Stomach (tissue), 9 donors: Measurements from ENCODE around the gene PPP4R2. TPM values are rescaled to one million over a fixed set of nuclear protein-coding genes. Genes with fewer than 3 reads are reported as not detected.

Source experiments
- DNase-seq, 2 donors: peaks; one replicate each; pipeline versions ENCODE4 v3.0.0 to v3.0.0-alpha.2; 2013 to 2019
- H3K27ac ChIP-seq, 5 donors: fragments of 200-600 bp in 4 of 5; sonication (generic) in 4 of 5; one replicate each; pipeline ENCODE4 v1.5.1; 2013 to 2019; ENCODE audit warnings: mild to moderate bottlenecking in 1 of 5, moderate library complexity in 1 of 5
- H3K27me3 ChIP-seq, 3 donors: fragments of 200-600 bp; sonication (generic); one replicate each; pipeline ENCODE4 v1.5.1; 2017 to 2019; ENCODE audit warnings: mixed run types in 1 of 3
- H3K36me3 ChIP-seq, 4 donors: fragments of 200-600 bp; sonication (generic); 1 replicate in 3 of 4; 2 replicates in 1 of 4; pipeline ENCODE4 v1.5.1; 2016 to 2019
- H3K4me1 ChIP-seq, 4 donors: fragments of 200-600 bp; sonication (generic); one replicate each; pipeline ENCODE4 v1.5.1; 2016 to 2019
- H3K4me3 ChIP-seq, 4 donors: fragments of 200-600 bp; sonication (generic) in 3 of 4; one replicate each; pipeline ENCODE4 v1.5.1; 2016 to 2019; ENCODE audit warnings: mild to moderate bottlenecking in 1 of 4
- H3K9me3 ChIP-seq, 4 donors: fragments of 200-600 bp; sonication (generic); one replicate each; pipeline ENCODE4 v1.5.1; 2016 to 2019
- EP300 ChIP-seq: sonication (generic); formaldehyde crosslinking; IDR thresholded peaks from one replicate; pipeline ENCODE4 v1.6.1; 2017; ENCODE audit warnings: antibody characterized with exemption
- POLR2A ChIP-seq, 4 donors: fragments of 450-650 bp; IDR thresholded peaks; one replicate each; pipeline ENCODE4 v1.6.1; 2016; ENCODE audit warnings: antibody characterized with exemption in 4 of 4, control low read depth in 2 of 4, mild to moderate bottlenecking in 1 of 4, moderate library complexity in 1 of 4
- POLR2AphosphoS5 ChIP-seq, 3 donors: sonication (generic); formaldehyde crosslinking; IDR thresholded peaks; one replicate each; pipeline ENCODE4 v1.6.1; 2016; ENCODE audit warnings: antibody characterized with exemption in 3 of 3
- WGBS, 5 donors: extraction: QIAGEN DNeasy Blood & Tissue Kit in 3 of 5; methylation state at CpG; one replicate each; pipeline versions ENCODE4 v1.1.5 to v1.1.7; 2013 to 2018; 5-methylcytosine and 5-hydroxymethylcytosine counted together
- intact Hi-C: fragments of 100-400 bp; cut with DNase I; formaldehyde crosslinking; loops from one replicate; pipeline ENCODE4 v1.15.1; 2023; ENCODE audit warnings: low total_unique reads
- polyA plus RNA-seq, 3 donors: library from polyadenylated mRNA; stranded (reverse); fragments of 200-250 nt; gene quantifications; one replicate each; pipeline ENCODE4 v1.2.3, GENCODE V29; 2013
- total RNA-seq, 5 donors: library from RNA; depleted of rRNA; stranded (reverse); fragments of >200 nt; gene quantifications; one replicate each; pipeline versions ENCODE4 v1.1.0 to v1.2.3, GENCODE V29; 2014 to 2016
- TF ChIP-seq, protein P1 (sequence below), 7 experiments: fragments of 450-650 bp in 4 of 7; fragments of 200-600 bp in 3 of 7; sonication (generic) in 3 of 7; IDR thresholded peaks; one replicate each; pipeline ENCODE4 v1.5.1; 2016 to 2019; ENCODE audit warnings: antibody characterized with exemption in 7 of 7, control low read depth in 2 of 7, mild to moderate bottlenecking in 1 of 7
- donor health status: healthy with polysubstance abuse.
- donor health status: Bipolar disorder and iron deficiency.
- donor health status: healthy.

The PPP4R2 gene
- total and polyA plus RNA-seq, 8 donors, result 10.7 to 100 (median 21.8) TPM

DNA sequence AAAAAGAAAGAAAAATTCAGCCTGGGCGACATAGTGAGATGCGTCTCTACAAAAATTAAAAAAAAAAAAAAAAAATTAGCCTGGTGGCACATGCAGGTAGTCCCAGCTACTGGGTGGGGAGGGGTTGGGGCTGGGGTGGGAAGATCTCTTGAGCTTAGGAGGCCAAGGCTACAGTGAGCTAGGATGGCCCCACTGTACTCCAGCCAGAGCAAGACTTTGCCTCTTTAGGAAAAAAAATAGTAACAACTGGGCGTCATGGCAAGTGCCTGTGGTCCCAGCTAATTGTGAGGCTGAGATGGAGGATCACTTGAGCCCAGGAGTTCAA is 23.9 kb upstream of the PPP4R2 start:
- Histone ChIP-seq H3K9me3 (no peaks in the 10 kb centered on the region), H3K27ac (no peak overlapping the region), H3K36me3 (peaks cover 0 to 4% (median 1%) of the 10 kb centered on the region in 4 donors), H3K4me1 (peaks cover 0 to 13% (median 5%) of the 10 kb centered on the region in 4 donors), H3K4me3 (no peak overlapping the region), H3K27me3 (no peaks in the 10 kb centered on the region)
- intact Hi-C loops, result no loop called here
- TF ChIP-seq, protein P1, sequence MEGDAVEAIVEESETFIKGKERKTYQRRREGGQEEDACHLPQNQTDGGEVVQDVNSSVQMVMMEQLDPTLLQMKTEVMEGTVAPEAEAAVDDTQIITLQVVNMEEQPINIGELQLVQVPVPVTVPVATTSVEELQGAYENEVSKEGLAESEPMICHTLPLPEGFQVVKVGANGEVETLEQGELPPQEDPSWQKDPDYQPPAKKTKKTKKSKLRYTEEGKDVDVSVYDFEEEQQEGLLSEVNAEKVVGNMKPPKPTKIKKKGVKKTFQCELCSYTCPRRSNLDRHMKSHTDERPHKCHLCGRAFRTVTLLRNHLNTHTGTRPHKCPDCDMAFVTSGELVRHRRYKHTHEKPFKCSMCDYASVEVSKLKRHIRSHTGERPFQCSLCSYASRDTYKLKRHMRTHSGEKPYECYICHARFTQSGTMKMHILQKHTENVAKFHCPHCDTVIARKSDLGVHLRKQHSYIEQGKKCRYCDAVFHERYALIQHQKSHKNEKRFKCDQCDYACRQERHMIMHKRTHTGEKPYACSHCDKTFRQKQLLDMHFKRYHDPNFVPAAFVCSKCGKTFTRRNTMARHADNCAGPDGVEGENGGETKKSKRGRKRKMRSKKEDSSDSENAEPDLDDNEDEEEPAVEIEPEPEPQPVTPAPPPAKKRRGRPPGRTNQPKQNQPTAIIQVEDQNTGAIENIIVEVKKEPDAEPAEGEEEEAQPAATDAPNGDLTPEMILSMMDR (IDR thresholded peaks at IDR 0.05), result no peak
- TF ChIP-seq EP300, result no peak
- no peak for DNase-seq
- 81 to 91% (median 86%) methylated on average over 3 of the region's 3 CpGs for WGBS, 5 donors

DNA sequence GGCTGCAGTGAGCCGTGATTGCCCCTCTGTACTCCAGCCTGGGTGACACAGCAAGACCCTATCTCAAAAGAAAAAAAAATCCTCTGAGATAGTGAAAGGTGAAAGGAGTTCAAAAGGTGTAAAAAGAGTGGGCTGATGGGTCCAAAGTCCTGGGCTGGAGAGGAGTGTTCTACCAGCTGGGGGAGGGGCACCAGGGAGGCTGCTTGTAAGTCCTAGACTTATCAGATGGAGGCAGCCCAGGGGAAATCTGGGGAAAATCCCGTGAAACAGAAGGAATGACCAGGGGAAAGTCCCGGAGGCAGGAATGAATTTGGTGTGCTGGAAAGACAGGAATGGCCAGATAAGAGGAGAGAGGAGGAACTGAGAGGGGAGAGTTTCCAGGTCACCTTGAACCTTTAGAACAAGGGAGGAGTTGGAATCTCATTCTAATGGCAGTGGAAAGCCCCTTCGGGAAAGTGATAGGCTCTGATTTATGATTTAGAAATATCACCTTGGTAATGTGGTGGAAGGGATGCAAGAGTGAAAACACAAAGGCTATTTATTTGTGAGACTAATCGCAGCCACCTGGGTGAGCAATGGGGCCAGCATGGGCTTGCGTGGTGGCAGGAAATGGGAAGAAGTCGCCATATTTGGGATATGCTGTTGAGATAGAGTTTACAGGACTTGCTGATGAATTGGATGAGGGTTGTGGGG is 23.4 kb upstream of the PPP4R2 start:
- intact Hi-C loops, result no loop called here
- DNase-seq, result peak; percentile 60 to 75

DNA sequence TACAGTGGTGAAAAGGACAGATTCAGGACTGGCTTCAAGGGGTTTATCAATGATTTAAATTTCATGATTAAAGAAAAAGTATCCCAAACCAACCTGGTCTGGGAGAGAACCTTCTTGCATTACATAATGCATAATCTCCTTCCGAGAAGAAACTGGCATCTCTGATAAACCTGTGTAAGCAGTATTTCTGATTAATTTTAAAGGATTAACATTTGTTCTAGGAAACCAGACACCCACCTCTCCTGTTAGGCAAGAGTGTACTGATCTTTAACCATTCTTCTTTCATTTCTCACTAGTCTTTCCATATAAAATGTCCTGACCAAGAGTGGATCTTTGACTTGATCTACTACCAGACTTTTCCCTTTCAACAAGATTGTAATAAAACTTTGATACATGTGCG is 22.8 kb upstream of the PPP4R2 start:
- TF ChIP-seq POLR2AphosphoS5 (IDR thresholded peaks at IDR 0.05), result no peak
- TF ChIP-seq, protein P1 (IDR thresholded peaks at IDR 0.05), result no peak
- no peak for TF ChIP-seq POLR2A (IDR thresholded peaks at IDR 0.05)
- TF ChIP-seq EP300, result no peak
- DNase-seq, result no peak
- 59 to 84% (median 67%) methylated on average over 2 of the region's 2 CpGs for WGBS, 5 donors
- intact Hi-C loops, result no loop called here
- peak overlapping the region in 1 of 5 donors; percentile 3 for H3K27ac ChIP-seq
- H3K4me1 ChIP-seq, result peaks cover 0 to 13% (median 5%) of the 10 kb centered on the region in 4 donors
- H3K27me3 ChIP-seq, result no peaks in the 10 kb centered on the region
- no peaks in the 10 kb centered on the region for H3K36me3 ChIP-seq
- no peaks in the 10 kb centered on the region for H3K9me3 ChIP-seq
- H3K4me3 ChIP-seq, result no peak overlapping the region

More for the DNA sequence above, 23.4 kb upstream of the PPP4R2 start:
- TF ChIP-seq POLR2AphosphoS5 (IDR thresholded peaks at IDR 0.05), result peak in 1 of 3 donors; percentile 17
- no peak for TF ChIP-seq EP300
- TF ChIP-seq, protein P1 (IDR thresholded peaks at IDR 0.05), result no peak
- no peak for TF ChIP-seq POLR2A (IDR thresholded peaks at IDR 0.05)
- WGBS, 5 donors, result 34 to 58% (median 39%) methylated on average over 7 of the region's 7 CpGs
- H3K27ac ChIP-seq, result peak overlapping the region in 1 of 5 donors; percentile 3
- H3K27me3 ChIP-seq, result no peaks in the 10 kb centered on the region
- no peaks in the 10 kb centered on the region for H3K9me3 ChIP-seq
- no peak overlapping the region for H3K4me3 ChIP-seq
- peaks cover 0 to 13% (median 5%) of the 10 kb centered on the region in 4 donors for H3K4me1 ChIP-seq
- H3K36me3 ChIP-seq, result peaks cover 0 to 4% (median 0%) of the 10 kb centered on the region in 4 donors

DNA sequence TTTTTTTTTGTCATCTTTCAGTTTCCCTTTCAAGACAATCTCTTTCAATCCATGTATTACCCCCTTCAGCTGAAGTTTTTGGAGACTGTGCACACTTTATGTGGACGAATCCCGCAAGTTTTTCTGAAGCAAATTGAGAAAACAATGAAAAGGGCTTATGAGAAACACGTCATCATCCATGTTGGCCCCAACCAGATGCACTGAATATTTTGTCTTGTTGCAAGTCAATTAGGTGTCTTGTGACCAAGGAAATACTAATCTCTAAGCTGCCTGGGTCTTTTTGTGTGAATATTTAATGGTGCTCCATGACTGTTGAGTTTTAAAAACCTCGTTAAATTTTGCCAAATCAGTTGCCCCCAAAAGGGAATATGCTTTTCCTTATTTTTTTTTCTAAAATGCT is 21.7 kb upstream of the PPP4R2 start:
- intact Hi-C loops, result no loop called here
- Histone ChIP-seq H3K4me1 (peaks cover 0 to 13% (median 5%) of the 10 kb centered on the region in 4 donors), H3K27ac (no peak overlapping the region), H3K27me3 (no peaks in the 10 kb centered on the region), H3K9me3 (no peaks in the 10 kb centered on the region), H3K4me3 (no peak overlapping the region), H3K36me3 (no peaks in the 10 kb centered on the region)
- TF ChIP-seq, protein P1 (IDR thresholded peaks at IDR 0.05), result no peak
- no peak for TF ChIP-seq POLR2AphosphoS5 (IDR thresholded peaks at IDR 0.05)
- no peak for DNase-seq
- WGBS, 5 donors, result 82 to 94% (median 92%) methylated on average over 4 of the region's 4 CpGs
